LNCaP clone FGC (cell line): Measurements from ENCODE around the gene PRMT6.
"Not testable (repeated sequence)": the region's sequence is repeated elsewhere in the genome, so short reads cannot be mapped to it uniquely, and the experiment has no call there.

Source experiments
- DNase-seq: peaks from one replicate; pipeline ENCODE4 v3.0.0-alpha.2; 2011; ENCODE audit warnings: low read depth
- H3K4me3 ChIP-seq: 2 replicates; pipeline ENCODE4 v1.5.1; 2011; ENCODE audit warnings: mild to moderate bottlenecking, low read depth, low read length, control low read depth
- CTCF ChIP-seq: IDR thresholded peaks from 2 replicates; pipeline ENCODE4 v1.5.1; 2012; ENCODE audit warnings: mild to moderate bottlenecking; ENCODE audit not compliant: control insufficient read depth, insufficient read depth; ENCODE audit errors: extremely low read depth

The PRMT6 gene

GRCh38 chr1:107073493-107073892 lies 17.0 kb downstream of the PRMT6 start:
- no peak for TF ChIP-seq CTCF
- no peak for DNase-seq

GRCh38 chr1:107076841-107077240 lies 20.4 kb downstream of the PRMT6 start:
- DNase-seq: no peak
- no peak overlapping the region for H3K4me3 ChIP-seq
- no peak for TF ChIP-seq CTCF

More at GRCh38 chr1:107073493-107073892, 17.0 kb downstream of the PRMT6 start:
- H3K4me3 ChIP-seq: no peak overlapping the region

- H3K4me3 ChIP-seq: no peak overlapping the region
- TF ChIP-seq CTCF: no peak
- DNase-seq: no peak
These were observed 22.8 kb downstream of the PRMT6 start for GRCh38 chr1:107079249-107079648.

- TF ChIP-seq CTCF: no peak
- no peak overlapping the region for H3K4me3 ChIP-seq
- no peak for DNase-seq
These were observed 24.6 kb downstream of the PRMT6 start for GRCh38 chr1:107081102-107081501.

GRCh38 chr1:107091418-107091817 lies 34.9 kb downstream of the PRMT6 start:
- TF ChIP-seq CTCF: no peak
- no peak for DNase-seq
- H3K4me3 ChIP-seq: no peak overlapping the region

GRCh38 chr1:107093395-107093794 lies 36.9 kb downstream of the PRMT6 start:
- not testable (repeated sequence) for H3K4me3 ChIP-seq, DNase-seq

GRCh38 chr1:107095647-107096046 lies 39.2 kb downstream of the PRMT6 start:
- no peak overlapping the region for H3K4me3 ChIP-seq
- DNase-seq: no peak
- no peak for TF ChIP-seq CTCF
